SK-N-SH treated with all-trans-retinoic acid at 6 μM for 48 hours (cell line): Measurements from ENCODE around the gene DBNDD2.

Experiments
- ATAC-seq: fragments of 200-7000 bp; cut with Tn5 transposase; 3 replicates; pipeline ENCODE4 v1.9.1; 2020; ENCODE audit warnings: mild to moderate bottlenecking, moderate library complexity
- ARNTL ChIP-seq: fragments of 450-650 bp; formaldehyde crosslinking; IDR thresholded peaks from 2 replicates; pipeline ENCODE4 v1.5.0; 2020; ENCODE audit warnings: low read depth, mild to moderate bottlenecking, moderate library complexity, borderline replicate concordance
- BACH2 ChIP-seq: fragments of 250-450 bp; sonication (Bioruptor Pico); IDR thresholded peaks from 2 replicates; pipeline ENCODE4 v1.9.0; 2021; ENCODE audit warnings: mild to moderate bottlenecking, borderline replicate concordance
- CREB5 ChIP-seq: fragments of 250-450 bp; sonication (Bioruptor Pico); IDR thresholded peaks from 2 replicates; pipeline ENCODE4 v1.5.1; 2020; ENCODE audit warnings: low read depth, mild to moderate bottlenecking, moderate library complexity
- CSDC2 ChIP-seq: fragments of 250-450 bp; sonication (Bioruptor Pico); IDR thresholded peaks from 2 replicates; pipeline ENCODE4 v1.5.0; 2020; ENCODE audit warnings: mild to moderate bottlenecking, moderate library complexity
- CSRNP3 ChIP-seq: fragments of 250-450 bp; sonication (Bioruptor Pico); IDR thresholded peaks from 2 replicates; pipeline ENCODE4 v1.5.1; 2021; ENCODE audit warnings: mild to moderate bottlenecking, moderate library complexity
- ESRRG ChIP-seq: fragments of 250-450 bp; sonication (Bioruptor Pico); IDR thresholded peaks from 2 replicates; pipeline ENCODE4 v1.6.1; 2021; ENCODE audit warnings: mild to moderate bottlenecking
- GLIS3 ChIP-seq: fragments of 250-450 bp; sonication (Bioruptor Pico); IDR thresholded peaks from 2 replicates; pipeline ENCODE4 v1.5.0; 2020; ENCODE audit warnings: mild to moderate bottlenecking, moderate library complexity
- OSR1 ChIP-seq: fragments of 250-450 bp; sonication (Bioruptor Pico); IDR thresholded peaks from 2 replicates; pipeline ENCODE4 v1.8.0; 2022; ENCODE audit warnings: moderate library complexity, mild to moderate bottlenecking, inconsistent platforms
- POU6F1 ChIP-seq: fragments of 250-450 bp; sonication (Bioruptor Pico); IDR thresholded peaks from 2 replicates; pipeline ENCODE4 v1.8.0; 2021; ENCODE audit warnings: low read depth, mild to moderate bottlenecking, moderate library complexity, borderline replicate concordance
- RARB ChIP-seq: fragments of 250-450 bp; sonication (Bioruptor Pico); IDR thresholded peaks from 2 replicates; pipeline ENCODE4 v1.8.0; 2021; ENCODE audit warnings: mild to moderate bottlenecking, moderate library complexity
- SNAI2 ChIP-seq: fragments of 250-450 bp; sonication (Bioruptor Pico); IDR thresholded peaks from 2 replicates; pipeline ENCODE4 v1.5.0; 2020; ENCODE audit warnings: mild to moderate bottlenecking, moderate library complexity
- TCF4 ChIP-seq: fragments of 250-450 bp; sonication (Bioruptor Pico); IDR thresholded peaks from 2 replicates; pipeline ENCODE4 v1.8.0; 2021; ENCODE audit warnings: mild to moderate bottlenecking, moderate library complexity, borderline replicate concordance
- TOX ChIP-seq: fragments of 250-450 bp; sonication (Bioruptor Pico); IDR thresholded peaks from 2 replicates; pipeline ENCODE4 v1.8.0; 2021; ENCODE audit warnings: mild to moderate bottlenecking, moderate library complexity, borderline replicate concordance
- TSHZ2 ChIP-seq: fragments of 250-450 bp; sonication (Bioruptor Pico); IDR thresholded peaks from 2 replicates; pipeline ENCODE4 v1.5.0; 2020; ENCODE audit warnings: mild to moderate bottlenecking, moderate library complexity
- ZC3H10 ChIP-seq: fragments of 250-450 bp; sonication (Bioruptor Pico); IDR thresholded peaks from 2 replicates; pipeline ENCODE4 v1.5.1; 2021; ENCODE audit warnings: mild to moderate bottlenecking, moderate library complexity
- ZFP3 ChIP-seq: fragments of 250-450 bp; sonication (Bioruptor Pico); IDR thresholded peaks from 2 replicates; pipeline ENCODE4 v1.5.0; 2020; ENCODE audit warnings: mild to moderate bottlenecking, moderate library complexity
- ZFP30 ChIP-seq: fragments of 450-650 bp; formaldehyde crosslinking; IDR thresholded peaks from 2 replicates; pipeline ENCODE4 v1.5.0; 2022; ENCODE audit warnings: mild to moderate bottlenecking, moderate library complexity
- ZNF565 ChIP-seq: fragments of 450-650 bp; formaldehyde crosslinking; conservative IDR thresholded peaks from 2 replicates; pipeline ENCODE4 v1.5.0; 2020; ENCODE audit warnings: low read depth, mild to moderate bottlenecking, moderate library complexity
- ZNF70 ChIP-seq: fragments of 450-650 bp; formaldehyde crosslinking; IDR thresholded peaks from 2 replicates; pipeline ENCODE4 v1.5.0; 2020; ENCODE audit warnings: mild to moderate bottlenecking, moderate library complexity
- ZNF8 ChIP-seq: fragments of 450-650 bp; formaldehyde crosslinking; IDR thresholded peaks from 2 replicates; pipeline ENCODE4 v1.5.0; 2020; ENCODE audit warnings: mild to moderate bottlenecking, moderate library complexity

The DBNDD2 gene

GRCh38 chr20:45372646-45373352 lies 35.3 kb upstream of the DBNDD2 start:
- TF ChIP-seq CSDC2 (CRISPR knock-in tag) (no peak), ZFP30 (CRISPR knock-in tag) (no peak), ZNF565 (no peak), ZFP3 (no peak), ZC3H10 (no peak), CREB5 (CRISPR knock-in tag) (no peak), TOX (CRISPR knock-in tag) (no peak), TCF4 (CRISPR knock-in tag) (no peak), SNAI2 (CRISPR knock-in tag) (no peak), ZNF8 (CRISPR knock-in tag) (no peak), ARNTL (CRISPR knock-in tag) (no peak), RARB (CRISPR knock-in tag) (no peak), ESRRG (no peak), POU6F1 (CRISPR knock-in tag) (no peak), TSHZ2 (CRISPR knock-in tag) (no peak)
- TF ChIP-seq, all 23 proteins: peak for 0
- ATAC-seq, result no peak; the same call in 2 of the 3 replicates

- TF ChIP-seq TSHZ2 (CRISPR knock-in tag) (no peak), ZNF565 (no peak), RARB (CRISPR knock-in tag) (no peak), GLIS3 (CRISPR knock-in tag) (no peak), CSRNP3 (CRISPR knock-in tag) (no peak), ZNF70 (CRISPR knock-in tag) (no peak), ARNTL (CRISPR knock-in tag) (no peak), OSR1 (CRISPR knock-in tag) (no peak), BACH2 (CRISPR knock-in tag) (no peak), ZNF8 (CRISPR knock-in tag) (no peak), ZC3H10 (no peak), ESRRG (no peak)
- peak; percentile 87 for ATAC-seq
Measured at GRCh38 chr20:45373353-45374100, 34.6 kb upstream of the DBNDD2 start.
